SK-N-SH (cell line): ENCODE results near the gene COL4A6. TPM values are rescaled to one million over a fixed set of nuclear protein-coding genes. Genes with fewer than 3 reads are reported as not detected.

ENCODE experiments used
- CTCF ChIA-PET: fragments of 300-600, 350-600 bp; formaldehyde crosslinking; extraction: SDS; loops from one replicate; lab custom pipeline; 2021; lab: Yijun Ruan, JAX
- POLR2A ChIA-PET: fragments of 350-600 bp; sonication (Branson Sonifier 250); formaldehyde crosslinking; extraction: SDS; loops from one replicate; lab custom pipeline; 2020; ENCODE audit warnings: antibody characterized with exemption, inconsistent platforms; lab: Yijun Ruan, JAX
- DNase-seq: peaks from one replicate; pipeline ENCODE4 v3.0.0; 2012
- H2AFZ ChIP-seq: fragments of 200-600 bp; sonication (generic); 2 replicates; pipeline ENCODE4 v1.8.1; 2016; ENCODE audit warnings: antibody characterized with exemption, mild to moderate bottlenecking, low read depth
- H3F3A ChIP-seq: fragments of 200-600 bp; sonication (generic); replicated peaks from 2 replicates; pipeline ENCODE3; 2016; ENCODE audit warnings: antibody characterized with exemption, mild to moderate bottlenecking; ENCODE audit not compliant: insufficient read depth
- H3K27ac ChIP-seq, 2 experiments: fragments of 200-500 bp in 1 of 2; fragments of 200-600 bp in 1 of 2; sonication (Bioruptor generic) in 1 of 2; sonication (generic), shearing (Covaris generic) in 1 of 2; 2 replicates each; pipeline versions ENCODE4 v1.5.1 to v1.6.1; 2014 to 2016; ENCODE audit warnings: low read depth in 2 of 2, inconsistent platforms in 1 of 2, low read length in 1 of 2, mild to moderate bottlenecking in 1 of 2, mixed read lengths in 1 of 2
- H3K27me3 ChIP-seq: fragments of 200-600 bp; sonication (generic), shearing (Covaris generic); 2 replicates; pipeline ENCODE4 v1.6.1; 2016; ENCODE audit warnings: mixed run types; ENCODE audit not compliant: insufficient read depth
- H3K36me3 ChIP-seq, 2 experiments: fragments of 200-500 bp in 1 of 2; fragments of 200-600 bp in 1 of 2; sonication (Bioruptor generic) in 1 of 2; sonication (generic) in 1 of 2; replicated peaks in 1 of 2; 2 replicates each; pipeline versions ENCODE3 to v1.5.1; 2014 to 2016; ENCODE audit warnings: low read length in 1 of 2, mild to moderate bottlenecking in 1 of 2; ENCODE audit not compliant: insufficient read depth in 2 of 2, control insufficient read depth in 1 of 2
- H3K4me1 ChIP-seq, 2 experiments: fragments of 200-500 bp in 1 of 2; fragments of 200-600 bp in 1 of 2; sonication (Bioruptor generic) in 1 of 2; sonication (generic), shearing (Covaris generic) in 1 of 2; 2 replicates each; pipeline versions ENCODE4 v1.5.1 to v1.6.1; 2014 to 2016; ENCODE audit warnings: low read depth in 1 of 2, low read length in 1 of 2, mixed run types in 1 of 2; ENCODE audit not compliant: insufficient read depth in 2 of 2, control insufficient read depth in 1 of 2
- H3K4me2 ChIP-seq: fragments of 200-600 bp; sonication (generic), shearing (Covaris generic); 2 replicates; pipeline ENCODE4 v1.6.1; 2017; ENCODE audit warnings: mixed run types
- H3K4me3 ChIP-seq, 2 experiments: fragments of 200-500 bp in 1 of 2; fragments of 200-600 bp in 1 of 2; sonication (Bioruptor generic) in 1 of 2; sonication (generic), shearing (Covaris generic) in 1 of 2; 2 replicates each; pipeline versions ENCODE4 v1.5.1 to v1.8.1; 2014 to 2016; ENCODE audit warnings: low read depth in 2 of 2, inconsistent platforms in 1 of 2, low read length in 1 of 2, mild to moderate bottlenecking in 1 of 2, mixed read lengths in 1 of 2, moderate library complexity in 1 of 2
- H3K79me2 ChIP-seq: fragments of 200-600 bp; sonication (generic); 2 replicates; pipeline ENCODE4 v1.8.1; 2017; ENCODE audit warnings: mild to moderate bottlenecking; ENCODE audit not compliant: insufficient read depth
- H3K9ac ChIP-seq: fragments of 200-600 bp; sonication (generic); 2 replicates; pipeline ENCODE4 v1.6.1; 2017; ENCODE audit warnings: mixed run types
- H3K9me2 ChIP-seq: fragments of 200-600 bp; sonication (generic); 2 replicates; pipeline ENCODE4 v1.6.1; 2017; ENCODE audit warnings: mixed run types
- H3K9me3 ChIP-seq: fragments of 200-600 bp; sonication (generic); 2 replicates; pipeline ENCODE4 v1.6.1; 2017; ENCODE audit warnings: mixed run types, mild to moderate bottlenecking, moderate library complexity
- H4K20me1 ChIP-seq: fragments of 200-600 bp; sonication (generic); 2 replicates; pipeline ENCODE4 v1.6.1; 2017; ENCODE audit warnings: mild to moderate bottlenecking, mixed run types; ENCODE audit not compliant: insufficient read depth
- EP300 ChIP-seq, 2 experiments: IDR thresholded peaks; 2 replicates each; pipeline versions ENCODE4 v1.4.0 to v1.6.1; 2012; ENCODE audit warnings: borderline replicate concordance in 1 of 2, low read depth in 1 of 2, low read length in 1 of 2
- EZH2phosphoT487 ChIP-seq: fragments of 200-600 bp; sonication (generic); IDR thresholded peaks from 2 replicates; pipeline ENCODE4 v1.6.1; 2017; ENCODE audit warnings: low read depth, mixed run types, mild to moderate bottlenecking, antibody characterized with exemption, moderate library complexity, borderline replicate concordance
- FOXM1 ChIP-seq: IDR thresholded peaks from 2 replicates; pipeline ENCODE4 v1.4.0; 2012; ENCODE audit warnings: low read depth, mild to moderate bottlenecking
- JUND ChIP-seq: IDR thresholded peaks from 2 replicates; pipeline ENCODE4 v1.4.0; 2012
- MXI1 ChIP-seq: IDR thresholded peaks from 2 replicates; pipeline ENCODE4 v1.6.1; 2012; ENCODE audit warnings: mild to moderate bottlenecking, low read depth, low read length, improper control_type of control experiment
- NRF1 ChIP-seq: IDR thresholded peaks from 2 replicates; pipeline ENCODE4 v1.6.1; 2012; ENCODE audit warnings: low read depth, mild to moderate bottlenecking, low read length
- RAD21 ChIP-seq: IDR thresholded peaks from 2 replicates; pipeline ENCODE4 v1.6.1; 2012; ENCODE audit warnings: mild to moderate bottlenecking, low read length
- SMC3 ChIP-seq: IDR thresholded peaks from 2 replicates; pipeline ENCODE4 v1.6.1; 2012; ENCODE audit warnings: low read depth, low read length, improper control_type of control experiment
- TEAD4 ChIP-seq: IDR thresholded peaks from 2 replicates; pipeline ENCODE4 v1.4.0; 2012; ENCODE audit warnings: mild to moderate bottlenecking, borderline replicate concordance; ENCODE audit not compliant: insufficient read depth
- WGBS: methylation state at CpG from one replicate; pipeline ENCODE4 v1.1.6; 2017; ENCODE audit warnings: low lambda C conversion rate; 5-methylcytosine and 5-hydroxymethylcytosine counted together
- polyA plus RNA-seq, 3 experiments: library from polyadenylated mRNA; depleted of rRNA; stranded (reverse); fragments of >200 nt; gene quantifications; 2 replicates each; pipeline ENCODE4 v1.2.3, GENCODE V29; 2012
- TF ChIP-seq, protein P1 (sequence below): IDR thresholded peaks from 2 replicates; pipeline ENCODE4 v1.4.0; 2012; ENCODE audit warnings: low read depth, borderline replicate concordance
- TF ChIP-seq, protein P2 (sequence below): fragments of 150-350 bp; IDR thresholded peaks from 2 replicates; pipeline ENCODE4 v1.6.1; 2017; ENCODE audit warnings: antibody characterized with exemption, low read length, low read depth, borderline replicate concordance
- TF ChIP-seq, protein P3 (sequence below): fragments of 150-350 bp; IDR thresholded peaks from 2 replicates; pipeline ENCODE4 v1.6.1; 2016; ENCODE audit warnings: mild to moderate bottlenecking, low read depth, low read length
- TF ChIP-seq, protein P4 (sequence below): IDR thresholded peaks from 2 replicates; pipeline ENCODE4 v1.6.1; 2012; ENCODE audit warnings: mild to moderate bottlenecking, low read depth, low read length, moderate library complexity
- TF ChIP-seq, protein P5 (sequence below): IDR thresholded peaks from 2 replicates; pipeline ENCODE4 v1.4.0; 2012; ENCODE audit warnings: low read depth

Gene COL4A6
- polyA plus RNA-seq, 1 of the 3 experiments (the other 2 are of a cell fraction) = not detected

DNA sequence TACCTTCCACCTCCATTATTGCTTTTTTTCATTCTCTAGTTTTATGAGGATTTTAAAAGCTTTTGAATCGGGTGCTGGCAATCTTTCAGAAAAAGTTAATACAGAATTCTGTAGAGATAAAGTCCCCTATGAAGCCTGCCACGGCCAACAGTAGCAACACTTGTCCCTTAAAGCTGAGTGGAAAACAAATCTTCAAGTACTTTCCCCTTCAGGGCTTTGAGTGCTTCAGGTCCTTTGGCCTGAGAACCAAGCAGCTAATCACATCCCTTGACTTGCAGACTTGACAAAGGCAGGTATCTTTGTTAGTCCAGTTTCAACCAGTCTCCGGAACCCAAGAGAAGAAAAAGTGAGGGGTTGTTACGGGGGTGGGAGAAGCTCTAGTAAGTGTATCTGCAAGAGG lies 202.2 kb downstream of the COL4A6 start:
- POLR2A ChIA-PET = no interaction called here

DNA sequence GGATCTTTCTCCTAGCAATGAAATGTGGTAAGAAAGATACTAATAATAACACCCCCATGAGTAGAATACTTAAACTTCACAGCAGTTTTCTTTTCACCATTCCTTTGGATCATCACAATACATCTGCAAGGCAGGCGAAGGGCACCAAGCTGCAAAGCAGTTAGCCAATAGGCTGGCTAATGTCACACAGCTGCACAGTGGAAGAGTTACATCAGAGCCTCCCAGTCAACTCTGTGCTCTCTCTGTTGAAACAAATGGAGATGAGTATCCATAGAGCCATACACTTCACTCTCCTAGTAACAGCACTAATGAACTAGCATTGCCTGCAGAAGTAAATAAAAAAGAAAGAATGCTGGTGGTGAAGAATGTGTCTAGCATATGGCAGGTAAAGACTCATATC lies 207.6 kb downstream of the COL4A6 start:
- CTCF ChIA-PET = interaction anchor here (0.6 kb wide), 1 partner anchor 80 kb away, joined by 3 read pairs; no protein-coding TSS in a partner anchor
- H3K9me3 ChIP-seq = no peaks in the 10 kb centered on the region
- no peaks in the 10 kb centered on the region for H3F3A ChIP-seq
- TF ChIP-seq, protein P1, sequence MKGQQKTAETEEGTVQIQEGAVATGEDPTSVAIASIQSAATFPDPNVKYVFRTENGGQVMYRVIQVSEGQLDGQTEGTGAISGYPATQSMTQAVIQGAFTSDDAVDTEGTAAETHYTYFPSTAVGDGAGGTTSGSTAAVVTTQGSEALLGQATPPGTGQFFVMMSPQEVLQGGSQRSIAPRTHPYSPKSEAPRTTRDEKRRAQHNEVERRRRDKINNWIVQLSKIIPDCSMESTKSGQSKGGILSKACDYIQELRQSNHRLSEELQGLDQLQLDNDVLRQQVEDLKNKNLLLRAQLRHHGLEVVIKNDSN = no peak
- TF ChIP-seq EZH2phosphoT487 = no peak
- TF ChIP-seq, protein P2, sequence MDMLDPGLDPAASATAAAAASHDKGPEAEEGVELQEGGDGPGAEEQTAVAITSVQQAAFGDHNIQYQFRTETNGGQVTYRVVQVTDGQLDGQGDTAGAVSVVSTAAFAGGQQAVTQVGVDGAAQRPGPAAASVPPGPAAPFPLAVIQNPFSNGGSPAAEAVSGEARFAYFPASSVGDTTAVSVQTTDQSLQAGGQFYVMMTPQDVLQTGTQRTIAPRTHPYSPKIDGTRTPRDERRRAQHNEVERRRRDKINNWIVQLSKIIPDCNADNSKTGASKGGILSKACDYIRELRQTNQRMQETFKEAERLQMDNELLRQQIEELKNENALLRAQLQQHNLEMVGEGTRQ = no peak
- TF ChIP-seq MXI1 = no peak
- TF ChIP-seq, protein P3, sequence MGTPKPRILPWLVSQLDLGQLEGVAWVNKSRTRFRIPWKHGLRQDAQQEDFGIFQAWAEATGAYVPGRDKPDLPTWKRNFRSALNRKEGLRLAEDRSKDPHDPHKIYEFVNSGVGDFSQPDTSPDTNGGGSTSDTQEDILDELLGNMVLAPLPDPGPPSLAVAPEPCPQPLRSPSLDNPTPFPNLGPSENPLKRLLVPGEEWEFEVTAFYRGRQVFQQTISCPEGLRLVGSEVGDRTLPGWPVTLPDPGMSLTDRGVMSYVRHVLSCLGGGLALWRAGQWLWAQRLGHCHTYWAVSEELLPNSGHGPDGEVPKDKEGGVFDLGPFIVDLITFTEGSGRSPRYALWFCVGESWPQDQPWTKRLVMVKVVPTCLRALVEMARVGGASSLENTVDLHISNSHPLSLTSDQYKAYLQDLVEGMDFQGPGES = no peak
- TF ChIP-seq, all 33 proteins: peak for 0
- Histone ChIP-seq H3K9me2 (no peaks in the 10 kb centered on the region), H3K9ac (no peak overlapping the region), H3K27me3 (peaks cover 27% of the 10 kb centered on the region; the same call in 1 of the 2 replicates), H3K36me3 (no peaks in the 10 kb centered on the region), H4K20me1 (no peaks in the 10 kb centered on the region), H3K4me3 (no peak overlapping the region), H3K27ac (no peak overlapping the region), H3K4me2 (no peak overlapping the region), H3K79me2 (no peaks in the 10 kb centered on the region), H3K4me1 (no peaks in the 10 kb centered on the region), H2AFZ (no peak overlapping the region)
- DNase-seq = no peak
- POLR2A ChIA-PET = no interaction called here
- WGBS = 25% methylated on average over 1 of the region's 1 CpG

More for the DNA sequence above, 202.2 kb downstream of the COL4A6 start:
- CTCF ChIA-PET = interaction anchor here (1.3 to 3.6 kb wide), 2 partner anchors 9 to 11 kb away, joined by 3 to 16 read pairs; no protein-coding TSS in a partner anchor
- Histone ChIP-seq H3K27me3 (peaks cover 16% of the 10 kb centered on the region; the same call in 1 of the 2 replicates), H3K9ac (no peak overlapping the region)
- no peak for DNase-seq
- TF ChIP-seq, protein P4, sequence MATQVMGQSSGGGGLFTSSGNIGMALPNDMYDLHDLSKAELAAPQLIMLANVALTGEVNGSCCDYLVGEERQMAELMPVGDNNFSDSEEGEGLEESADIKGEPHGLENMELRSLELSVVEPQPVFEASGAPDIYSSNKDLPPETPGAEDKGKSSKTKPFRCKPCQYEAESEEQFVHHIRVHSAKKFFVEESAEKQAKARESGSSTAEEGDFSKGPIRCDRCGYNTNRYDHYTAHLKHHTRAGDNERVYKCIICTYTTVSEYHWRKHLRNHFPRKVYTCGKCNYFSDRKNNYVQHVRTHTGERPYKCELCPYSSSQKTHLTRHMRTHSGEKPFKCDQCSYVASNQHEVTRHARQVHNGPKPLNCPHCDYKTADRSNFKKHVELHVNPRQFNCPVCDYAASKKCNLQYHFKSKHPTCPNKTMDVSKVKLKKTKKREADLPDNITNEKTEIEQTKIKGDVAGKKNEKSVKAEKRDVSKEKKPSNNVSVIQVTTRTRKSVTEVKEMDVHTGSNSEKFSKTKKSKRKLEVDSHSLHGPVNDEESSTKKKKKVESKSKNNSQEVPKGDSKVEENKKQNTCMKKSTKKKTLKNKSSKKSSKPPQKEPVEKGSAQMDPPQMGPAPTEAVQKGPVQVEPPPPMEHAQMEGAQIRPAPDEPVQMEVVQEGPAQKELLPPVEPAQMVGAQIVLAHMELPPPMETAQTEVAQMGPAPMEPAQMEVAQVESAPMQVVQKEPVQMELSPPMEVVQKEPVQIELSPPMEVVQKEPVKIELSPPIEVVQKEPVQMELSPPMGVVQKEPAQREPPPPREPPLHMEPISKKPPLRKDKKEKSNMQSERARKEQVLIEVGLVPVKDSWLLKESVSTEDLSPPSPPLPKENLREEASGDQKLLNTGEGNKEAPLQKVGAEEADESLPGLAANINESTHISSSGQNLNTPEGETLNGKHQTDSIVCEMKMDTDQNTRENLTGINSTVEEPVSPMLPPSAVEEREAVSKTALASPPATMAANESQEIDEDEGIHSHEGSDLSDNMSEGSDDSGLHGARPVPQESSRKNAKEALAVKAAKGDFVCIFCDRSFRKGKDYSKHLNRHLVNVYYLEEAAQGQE = no peak
- no peak for TF ChIP-seq SMC3
- TF ChIP-seq, protein P5, sequence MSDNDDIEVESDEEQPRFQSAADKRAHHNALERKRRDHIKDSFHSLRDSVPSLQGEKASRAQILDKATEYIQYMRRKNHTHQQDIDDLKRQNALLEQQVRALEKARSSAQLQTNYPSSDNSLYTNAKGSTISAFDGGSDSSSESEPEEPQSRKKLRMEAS = no peak
- TF ChIP-seq, protein P3 = no peak
- TF ChIP-seq RAD21 = no peak
- TF ChIP-seq NRF1 = no peak
- TF ChIP-seq TEAD4 = no peak
- no peak for TF ChIP-seq JUND
- TF ChIP-seq EP300 (IDR thresholded peaks at IDR 0.05; ENCODE audit: borderline replicate concordance in 1 of 2, low read depth in 1 of 2, low read length in 1 of 2) = no peak
- no peak for TF ChIP-seq FOXM1
- no peak for TF ChIP-seq EZH2phosphoT487
- TF ChIP-seq MXI1 = no peak
- TF ChIP-seq, all 33 proteins: peak for 0
- H2AFZ ChIP-seq = no peak overlapping the region
- no peaks in the 10 kb centered on the region for H3F3A ChIP-seq
- no peak overlapping the region for H3K27ac ChIP-seq
- WGBS = 15% methylated on average over 4 of the region's 4 CpGs
- no peaks in the 10 kb centered on the region for H4K20me1 ChIP-seq
- H3K4me1 ChIP-seq = no peaks in the 10 kb centered on the region
- H3K9me3 ChIP-seq = no peaks in the 10 kb centered on the region
- no peaks in the 10 kb centered on the region for H3K9me2 ChIP-seq
- H3K4me3 ChIP-seq = no peak overlapping the region
- H3K36me3 ChIP-seq = no peaks in the 10 kb centered on the region
- H3K79me2 ChIP-seq = no peaks in the 10 kb centered on the region
- H3K4me2 ChIP-seq = no peak overlapping the region
